ENCODE results near the gene ERVFRD-1. TPM values are rescaled to one million over a fixed set of nuclear protein-coding genes. Genes with fewer than 3 reads are reported as not detected.

Gene ERVFRD-1
- total and polyA plus RNA-seq, 5 donors from 2014 or later: 0.09 TPM; not detected in 4

DNA sequence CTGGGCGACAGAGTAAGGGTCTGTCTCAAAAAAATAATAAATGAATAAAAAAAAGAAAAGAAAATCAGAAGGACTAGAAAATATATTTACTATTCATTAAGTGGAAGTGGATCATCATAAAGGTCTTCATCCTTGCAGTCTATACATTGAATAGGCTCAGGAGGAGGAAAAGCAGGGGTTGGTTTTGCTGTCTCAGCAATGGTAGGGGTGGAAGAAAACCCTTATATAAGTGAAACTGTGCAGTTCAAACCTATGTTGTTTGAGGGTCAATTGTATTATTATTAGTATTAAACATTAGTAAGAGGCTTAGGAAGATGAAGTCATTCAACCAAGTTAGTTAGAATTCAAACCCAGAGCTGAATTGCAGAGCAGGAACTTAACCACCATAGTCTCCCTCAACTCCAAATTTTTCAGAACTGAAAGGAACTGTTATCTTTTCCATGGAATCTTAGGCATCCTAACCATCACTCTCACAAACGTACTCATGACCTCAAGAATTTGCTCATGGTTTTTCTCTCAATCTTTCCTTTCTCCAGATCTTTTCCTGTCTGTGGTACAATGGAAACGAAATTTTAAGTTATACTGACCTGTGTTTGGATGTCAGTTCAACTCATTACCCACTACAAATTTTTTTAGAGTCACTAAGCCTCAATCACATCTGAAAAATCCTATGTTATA, 25.6 kb downstream of the ERVFRD-1 start:
- Mint-ChIP-seq H3K27me3 (peaks cover 16% of the 10 kb centered on the region), H3K36me3 (no peaks in the 10 kb centered on the region), H3K27ac (no peak overlapping the region), H3K9me3 (no peaks in the 10 kb centered on the region), H3K4me1 (no peaks in the 10 kb centered on the region), H3K4me3 (no peak overlapping the region)
- peaks cover 4% of the 10 kb centered on the region for H3K27me3 ChIP-seq (ENCODE audit: control insufficient read depth, insufficient read depth, low read length)
- H3K36me3 ChIP-seq (ENCODE audit: control insufficient read depth, insufficient read depth, low read length): no peaks in the 10 kb centered on the region
- H3K27ac ChIP-seq (ENCODE audit: insufficient read depth, low read length, poor library complexity, severe bottlenecking): no peak overlapping the region
- ATAC-seq (ENCODE audit: low read depth in 2 of 2): no peak
- H3K9me3 ChIP-seq (ENCODE audit: control insufficient read depth in 2 of 2, low read length in 2 of 2): no peaks in the 10 kb centered on the region
- no peak for DNase-seq
- H3K4me1 ChIP-seq (ENCODE audit: control insufficient read depth, insufficient read depth, low read length, poor library complexity, severe bottlenecking): no peaks in the 10 kb centered on the region
- no peak overlapping the region for H3K4me3 ChIP-seq (ENCODE audit: low read depth, low read length)

DNA sequence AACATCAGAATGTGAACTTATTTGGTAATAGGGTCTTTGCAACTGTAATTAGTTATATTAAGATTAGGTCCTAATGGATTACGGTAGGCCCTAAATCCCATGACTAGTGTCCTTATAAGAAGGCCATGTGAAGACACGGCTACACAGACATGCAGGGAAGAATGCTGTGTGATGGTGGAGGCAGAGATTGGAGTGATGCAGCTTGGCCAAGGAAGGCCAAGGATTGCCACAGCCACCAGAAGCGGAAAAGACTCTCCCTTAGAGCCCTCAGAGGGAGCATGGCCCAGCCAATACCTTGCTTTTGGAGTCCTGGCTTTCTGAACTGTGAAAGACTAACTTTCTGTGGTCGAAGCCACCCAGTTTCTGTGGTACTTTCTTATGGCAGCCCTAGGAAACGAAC, 27.6 kb downstream of the ERVFRD-1 start:
- no peak overlapping the region for H3K27ac ChIP-seq (ENCODE audit: insufficient read depth, low read length, poor library complexity, severe bottlenecking)
- H3K9me3 ChIP-seq (ENCODE audit: control insufficient read depth in 2 of 2, low read length in 2 of 2): no peaks in the 10 kb centered on the region
- H3K36me3 ChIP-seq (ENCODE audit: control insufficient read depth, insufficient read depth, low read length): no peaks in the 10 kb centered on the region
- Mint-ChIP-seq H3K36me3 (no peaks in the 10 kb centered on the region), H3K27ac (no peak overlapping the region), H3K9me3 (no peaks in the 10 kb centered on the region), H3K4me1 (peaks cover 0 to 1% (median 0%) of the 10 kb centered on the region in 4 donors), H3K27me3 (peaks cover 22% of the 10 kb centered on the region), H3K4me3 (no peak overlapping the region)
- H3K4me1 ChIP-seq (ENCODE audit: control insufficient read depth, insufficient read depth, low read length, poor library complexity, severe bottlenecking): no peaks in the 10 kb centered on the region
- no peak for ATAC-seq (ENCODE audit: low read depth in 2 of 2)
- H3K27me3 ChIP-seq (ENCODE audit: control insufficient read depth, insufficient read depth, low read length): peaks cover 4% of the 10 kb centered on the region
- no peak for DNase-seq
- H3K4me3 ChIP-seq (ENCODE audit: low read depth, low read length): no peak overlapping the region

DNA sequence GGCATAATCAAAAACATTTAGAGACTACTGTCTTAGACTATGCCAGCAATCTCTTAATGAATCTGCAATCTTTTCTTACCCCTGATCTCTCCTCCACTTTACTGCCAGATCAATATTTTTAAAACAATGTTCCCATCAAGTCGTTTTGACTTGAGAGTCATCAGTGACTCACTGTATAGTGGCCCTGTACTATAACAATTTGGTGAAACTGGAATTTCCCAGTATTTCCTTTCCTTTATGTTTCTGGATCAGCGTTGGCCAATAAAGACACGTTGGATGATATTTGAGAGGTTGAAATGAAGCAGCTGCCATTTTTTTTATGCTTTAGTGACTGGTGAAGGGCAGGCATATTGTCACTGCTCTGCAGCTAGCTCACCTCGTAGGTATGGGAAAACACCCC, 28.0 kb downstream of the ERVFRD-1 start:
- no peaks in the 10 kb centered on the region for H3K4me1 ChIP-seq (ENCODE audit: control insufficient read depth, insufficient read depth, low read length, poor library complexity, severe bottlenecking)
- Mint-ChIP-seq H3K36me3 (no peaks in the 10 kb centered on the region), H3K27me3 (peaks cover 26% of the 10 kb centered on the region), H3K9me3 (no peaks in the 10 kb centered on the region), H3K4me1 (peaks cover 0 to 1% (median 0%) of the 10 kb centered on the region in 4 donors), H3K27ac (no peak overlapping the region), H3K4me3 (no peak overlapping the region)
- no peak for ATAC-seq (ENCODE audit: low read depth in 2 of 2)
- no peak overlapping the region for H3K4me3 ChIP-seq (ENCODE audit: low read depth, low read length)
- H3K36me3 ChIP-seq (ENCODE audit: control insufficient read depth, insufficient read depth, low read length): no peaks in the 10 kb centered on the region
- H3K27me3 ChIP-seq (ENCODE audit: control insufficient read depth, insufficient read depth, low read length): peaks cover 4% of the 10 kb centered on the region
- DNase-seq: no peak
- H3K9me3 ChIP-seq (ENCODE audit: control insufficient read depth in 2 of 2, low read length in 2 of 2): no peaks in the 10 kb centered on the region
- H3K27ac ChIP-seq (ENCODE audit: insufficient read depth, low read length, poor library complexity, severe bottlenecking): no peak overlapping the region

DNA sequence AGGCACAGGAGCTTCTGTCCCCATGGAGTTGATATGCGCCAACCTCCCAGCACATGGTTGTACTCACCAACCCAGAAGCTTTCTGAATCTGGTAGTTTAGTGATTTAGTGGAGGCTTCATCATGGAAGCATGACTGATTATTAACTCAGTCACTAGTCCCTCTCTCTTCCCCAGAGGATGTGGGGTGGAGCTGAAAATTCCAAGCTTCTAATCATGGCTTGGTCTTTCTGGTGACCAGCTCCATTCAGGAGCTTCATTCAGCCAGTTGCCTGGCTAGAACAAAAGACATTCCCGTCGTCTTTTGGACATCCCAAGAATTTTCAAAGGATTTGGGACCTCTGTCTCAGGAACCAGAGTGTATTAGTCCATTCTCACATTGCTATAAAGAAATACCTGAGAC, 31.2 kb downstream of the ERVFRD-1 start:
- DNase-seq (no peak), ATAC-seq (ENCODE audit: low read depth in 2 of 2) (no peak)
- peaks cover 0 to 1% (median 0%) of the 10 kb centered on the region in 4 donors for H3K4me1 Mint-ChIP-seq
- H3K9me3 Mint-ChIP-seq: no peaks in the 10 kb centered on the region
- Histone ChIP-seq H3K27me3 (ENCODE audit: control insufficient read depth, insufficient read depth, low read length) (peaks cover 4% of the 10 kb centered on the region), H3K9me3 (ENCODE audit: control insufficient read depth in 2 of 2, low read length in 2 of 2) (no peaks in the 10 kb centered on the region), H3K27ac (ENCODE audit: insufficient read depth, low read length, poor library complexity, severe bottlenecking) (no peak overlapping the region), H3K4me1 (ENCODE audit: control insufficient read depth, insufficient read depth, low read length, poor library complexity, severe bottlenecking) (no peaks in the 10 kb centered on the region), H3K4me3 (ENCODE audit: low read depth, low read length) (no peak overlapping the region), H3K36me3 (ENCODE audit: control insufficient read depth, insufficient read depth, low read length) (no peaks in the 10 kb centered on the region)
- H3K27ac Mint-ChIP-seq: no peak overlapping the region
- H3K36me3 Mint-ChIP-seq: no peaks in the 10 kb centered on the region
- H3K27me3 Mint-ChIP-seq: peaks cover 24% of the 10 kb centered on the region
- no peak overlapping the region for H3K4me3 Mint-ChIP-seq

DNA sequence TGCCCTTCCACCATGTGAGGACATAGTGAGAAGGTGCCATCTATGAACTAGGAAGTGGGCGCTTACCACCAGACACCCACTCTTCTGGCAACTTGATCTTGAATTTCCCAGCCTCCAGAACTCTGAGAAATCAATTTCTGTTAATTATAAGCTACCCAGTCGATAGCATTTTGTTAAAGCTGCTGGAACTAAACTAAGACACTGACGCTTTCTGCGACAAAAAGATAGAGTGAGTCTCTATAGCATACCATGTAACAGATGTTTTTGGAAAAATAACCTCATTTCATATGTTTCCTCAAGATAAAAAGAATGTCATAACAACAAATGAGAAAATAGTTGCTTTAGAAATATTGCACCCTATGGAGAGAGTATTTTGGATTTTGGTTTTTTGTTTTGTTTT, 33.3 kb downstream of the ERVFRD-1 start:
- H3K27me3 Mint-ChIP-seq: peaks cover 16% of the 10 kb centered on the region
- Histone ChIP-seq H3K27ac (ENCODE audit: insufficient read depth, low read length, poor library complexity, severe bottlenecking) (no peak overlapping the region), H3K4me3 (ENCODE audit: low read depth, low read length) (no peak overlapping the region), H3K27me3 (ENCODE audit: control insufficient read depth, insufficient read depth, low read length) (peaks cover 2% of the 10 kb centered on the region), H3K9me3 (ENCODE audit: control insufficient read depth in 2 of 2, low read length in 2 of 2) (no peaks in the 10 kb centered on the region), H3K4me1 (ENCODE audit: control insufficient read depth, insufficient read depth, low read length, poor library complexity, severe bottlenecking) (no peaks in the 10 kb centered on the region), H3K36me3 (ENCODE audit: control insufficient read depth, insufficient read depth, low read length) (no peaks in the 10 kb centered on the region)
- H3K4me3 Mint-ChIP-seq: no peak overlapping the region
- no peak for DNase-seq
- ATAC-seq (ENCODE audit: low read depth in 2 of 2): no peak
- no peaks in the 10 kb centered on the region for H3K9me3 Mint-ChIP-seq
- no peaks in the 10 kb centered on the region for H3K36me3 Mint-ChIP-seq
- H3K4me1 Mint-ChIP-seq: peaks cover 0 to 1% (median 0%) of the 10 kb centered on the region in 4 donors
- no peak overlapping the region for H3K27ac Mint-ChIP-seq

DNA sequence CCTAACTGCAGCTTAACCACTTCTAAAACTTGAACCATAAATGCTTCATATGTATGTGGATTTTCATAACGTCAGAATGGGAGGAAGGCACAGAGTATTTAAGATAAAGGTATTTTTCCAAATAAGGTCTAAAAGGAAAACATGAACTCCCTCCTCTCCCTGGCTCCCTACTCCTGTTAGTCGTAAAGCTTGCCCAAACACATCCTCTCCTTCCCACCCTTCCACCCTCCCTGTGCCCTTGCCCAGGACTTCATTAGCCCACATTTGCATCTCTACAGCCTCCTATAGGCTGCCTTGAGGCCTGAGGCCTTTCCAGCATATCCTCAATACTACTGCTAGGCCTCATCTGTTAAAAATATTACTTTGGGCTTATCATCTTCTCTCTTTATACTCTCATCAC, 35.0 kb downstream of the ERVFRD-1 start:
- Mint-ChIP-seq H3K27me3 (peaks cover 16% of the 10 kb centered on the region), H3K9me3 (no peaks in the 10 kb centered on the region), H3K36me3 (no peaks in the 10 kb centered on the region), H3K27ac (no peak overlapping the region), H3K4me1 (peaks cover 0 to 1% (median 0%) of the 10 kb centered on the region in 4 donors), H3K4me3 (no peak overlapping the region)
- Histone ChIP-seq H3K27me3 (ENCODE audit: control insufficient read depth, insufficient read depth, low read length) (peaks cover 2% of the 10 kb centered on the region), H3K9me3 (ENCODE audit: control insufficient read depth in 2 of 2, low read length in 2 of 2) (no peaks in the 10 kb centered on the region), H3K36me3 (ENCODE audit: control insufficient read depth, insufficient read depth, low read length) (no peaks in the 10 kb centered on the region), H3K4me1 (ENCODE audit: control insufficient read depth, insufficient read depth, low read length, poor library complexity, severe bottlenecking) (no peaks in the 10 kb centered on the region), H3K4me3 (ENCODE audit: low read depth, low read length) (no peak overlapping the region), H3K27ac (ENCODE audit: insufficient read depth, low read length, poor library complexity, severe bottlenecking) (no peak overlapping the region)
- DNase-seq: no peak
- ATAC-seq (ENCODE audit: low read depth in 2 of 2): no peak

DNA sequence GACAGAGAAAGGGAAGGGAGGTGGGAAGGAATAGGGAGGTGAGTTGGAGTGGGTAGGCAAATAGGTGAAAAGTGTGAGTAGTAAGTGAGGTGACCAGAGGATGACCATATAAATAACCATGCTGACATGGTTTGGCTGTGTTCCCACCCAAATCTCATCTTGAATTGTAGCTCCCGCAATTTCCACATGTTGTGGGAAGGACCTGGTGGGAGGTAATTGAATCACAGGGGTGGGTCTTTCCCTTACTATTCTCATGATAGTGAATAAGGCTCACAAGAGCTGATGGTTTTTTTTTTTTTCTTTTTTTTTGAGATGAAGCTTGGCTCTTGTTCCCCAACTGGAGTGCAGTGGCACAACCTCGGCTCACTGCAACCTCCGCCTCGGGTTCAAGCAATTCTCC, 39.4 kb downstream of the ERVFRD-1 start:
- Mint-ChIP-seq H3K27me3 (peaks cover 20% of the 10 kb centered on the region), H3K4me1 (no peaks in the 10 kb centered on the region), H3K27ac (no peak overlapping the region), H3K9me3 (no peaks in the 10 kb centered on the region), H3K4me3 (no peak overlapping the region), H3K36me3 (no peaks in the 10 kb centered on the region)
- DNase-seq (no peak), ATAC-seq (ENCODE audit: low read depth in 2 of 2) (no peak)
- no peaks in the 10 kb centered on the region for H3K4me1 ChIP-seq (ENCODE audit: control insufficient read depth, insufficient read depth, low read length, poor library complexity, severe bottlenecking)
- peaks cover 2% of the 10 kb centered on the region for H3K27me3 ChIP-seq (ENCODE audit: control insufficient read depth, insufficient read depth, low read length)
- H3K4me3 ChIP-seq (ENCODE audit: low read depth, low read length): no peak overlapping the region
- H3K27ac ChIP-seq (ENCODE audit: insufficient read depth, low read length, poor library complexity, severe bottlenecking): no peak overlapping the region
- no peaks in the 10 kb centered on the region for H3K9me3 ChIP-seq (ENCODE audit: control insufficient read depth in 2 of 2, low read length in 2 of 2)
- H3K36me3 ChIP-seq (ENCODE audit: control insufficient read depth, insufficient read depth, low read length): no peaks in the 10 kb centered on the region

DNA sequence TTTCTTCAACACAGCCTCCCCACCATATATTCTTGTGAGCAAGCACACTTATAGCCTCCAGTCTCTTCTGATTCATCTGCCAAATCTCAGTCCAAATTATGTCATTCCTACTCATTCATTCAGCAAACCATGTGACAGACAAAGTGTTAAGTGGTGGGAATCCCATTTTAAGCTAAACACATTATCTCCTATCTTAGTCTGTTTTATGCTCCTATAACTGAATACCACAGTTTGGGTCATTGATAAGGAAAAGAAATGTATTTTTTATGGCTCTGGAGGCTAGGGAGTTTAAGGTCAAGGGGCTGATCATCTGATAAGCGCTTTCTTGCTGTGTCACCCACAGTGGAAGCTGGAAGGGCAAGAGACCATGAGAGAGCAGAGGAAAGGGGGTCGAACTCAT, 41.8 kb downstream of the ERVFRD-1 start:
- Mint-ChIP-seq H3K27me3 (peaks cover 30% of the 10 kb centered on the region), H3K9me3 (no peaks in the 10 kb centered on the region), H3K4me3 (no peak overlapping the region), H3K4me1 (no peaks in the 10 kb centered on the region), H3K36me3 (no peaks in the 10 kb centered on the region), H3K27ac (no peak overlapping the region)
- ATAC-seq (ENCODE audit: low read depth in 2 of 2): no peak
- peaks cover 2% of the 10 kb centered on the region for H3K27me3 ChIP-seq (ENCODE audit: control insufficient read depth, insufficient read depth, low read length)
- no peaks in the 10 kb centered on the region for H3K4me1 ChIP-seq (ENCODE audit: control insufficient read depth, insufficient read depth, low read length, poor library complexity, severe bottlenecking)
- H3K9me3 ChIP-seq (ENCODE audit: control insufficient read depth in 2 of 2, low read length in 2 of 2): no peaks in the 10 kb centered on the region
- H3K36me3 ChIP-seq (ENCODE audit: control insufficient read depth, insufficient read depth, low read length): no peaks in the 10 kb centered on the region
- H3K27ac ChIP-seq (ENCODE audit: insufficient read depth, low read length, poor library complexity, severe bottlenecking): no peak overlapping the region
- no peak overlapping the region for H3K4me3 ChIP-seq (ENCODE audit: low read depth, low read length)
- no peak for DNase-seq

Data from CD4-positive, CD25-positive, alpha-beta regulatory T cell (primary cell).